Activated CD8-positive, alpha-beta T cell treated with anti-CD3 and anti-CD28 coated beads for 36 hours (primary cell): ENCODE measurements around the gene LCP2. TPM values are rescaled to one million over a fixed set of nuclear protein-coding genes. Genes with fewer than 3 reads are reported as not detected.

Source experiments
- ATAC-seq: fragments of 200-7000 bp; cut with Tn5 transposase; one replicate; pipeline ENCODE4 v1.10.0; 2021; ENCODE audit warnings: mild to moderate bottlenecking, moderate library complexity
- CTCF ChIA-PET: fragments of 350-600 bp; sonication (Branson Sonifier 250); formaldehyde crosslinking; loops from one replicate; lab custom pipeline; 2021; ENCODE audit warnings: antibody characterized with exemption; lab: Charles Lee
- POLR2A ChIA-PET: fragments of 350-600 bp; sonication (Branson Sonifier 250); formaldehyde crosslinking; loops from one replicate; lab custom pipeline; 2021; ENCODE audit warnings: antibody characterized with exemption; lab: Charles Lee
- DNase-seq: peaks from one replicate; pipeline ENCODE4 v3.0.0-alpha.2; 2020
- H3K27ac Mint-ChIP-seq: one replicate; pipeline ENCODE4 v1.8.0; 2021; ENCODE audit warnings: mild to moderate bottlenecking, mixed read lengths
- H3K27me3 Mint-ChIP-seq: one replicate; pipeline ENCODE4 v1.8.0; 2021; ENCODE audit warnings: mixed read lengths
- H3K36me3 Mint-ChIP-seq: one replicate; pipeline ENCODE4 v1.8.0; 2021; ENCODE audit warnings: low read depth, mixed read lengths
- H3K4me1 Mint-ChIP-seq: one replicate; pipeline ENCODE4 v1.8.0; 2021; ENCODE audit warnings: low read depth, mixed read lengths
- H3K4me3 Mint-ChIP-seq: one replicate; pipeline ENCODE4 v1.8.0; 2021; ENCODE audit warnings: mild to moderate bottlenecking, moderate library complexity, mixed read lengths
- H3K9me3 Mint-ChIP-seq: one replicate; pipeline ENCODE4 v1.8.0; 2021; ENCODE audit warnings: mixed read lengths
- CTCF ChIP-seq: fragments of 200-600 bp; IDR thresholded peaks from one replicate; pipeline ENCODE4 v1.8.0; 2022; ENCODE audit warnings: antibody characterized with exemption, mild to moderate bottlenecking
- intact Hi-C: fragments of 100-400 bp; cut with micrococcal nuclease; formaldehyde crosslinking; loops from one replicate; pipeline ENCODE4 v1.10.0; 2022
- total RNA-seq, 2 experiments: library from RNA; stranded (reverse); gene quantifications; one replicate each; pipeline ENCODE4 v1.2.3, GENCODE V29; 2021

LCP2 gene
- total RNA-seq, 2 experiments from 2014 or later, result 243 to 259 TPM

GRCh38 chr5:170200876-170201275 is 96.7 kb downstream of the LCP2 start:
- ChIA-PET POLR2A (no interaction called here), CTCF (interaction anchor here (0.8 to 1.5 kb wide), 2 partner anchors 15 to 25 kb away, joined by 3 read pairs; no protein-coding TSS in a partner anchor)
- intact Hi-C loops, result no loop called here
- Mint-ChIP-seq H3K9me3 (no peaks in the 10 kb centered on the region), H3K27me3 (peaks cover 2% of the 10 kb centered on the region), H3K36me3 (no peaks in the 10 kb centered on the region), H3K4me3 (no peak overlapping the region), H3K4me1 (no peaks in the 10 kb centered on the region), H3K27ac (no peak overlapping the region)
- DNase-seq (no peak), ATAC-seq (no peak)
- TF ChIP-seq CTCF, result no peak

Other genes starting within 250 kb of the LCP2 start
- not detected for gene FOXI1, start 191.9 kb downstream of the LCP2 start, total RNA-seq
- not detected for gene C5orf58, start 64.8 kb downstream of the LCP2 start, total RNA-seq
- not detected for gene KCNMB1, start 91.6 kb upstream of the LCP2 start, total RNA-seq
- not detected for gene KCNIP1, start 206.2 kb upstream of the LCP2 start, total RNA-seq